NCI-H2081 treated with DMSO at 0.1 percent for 48 hours (cell line): ENCODE measurements around the gene LIN9.
A peak's percentile ranks its signal among the peaks of the same experiment; 100 is the strongest.
"Not testable (repeated sequence)": the region's sequence is repeated elsewhere in the genome, so short reads cannot be mapped to it uniquely, and the experiment has no call there.

Source experiments
- DNase-seq: peaks from one replicate; lab custom pipeline; 2025; lab: John Stamatoyannopoulos, UW

The LIN9 gene

GRCh38 chr1:226308723-226309397, at the start of gene LIN9:
TSS of gene LIN9 (minus strand) at chr1:226309164. CDS start at chr1:226309139, 25 bp downstream.
- peak; percentile 74 for DNase-seq

- no peak for DNase-seq
Measured at GRCh38 chr1:226357416-226357815, 48.5 kb upstream of the LIN9 start.

GRCh38 chr1:226355669-226356551, 46.9 kb upstream of the LIN9 start:
- DNase-seq = no peak

DNA sequence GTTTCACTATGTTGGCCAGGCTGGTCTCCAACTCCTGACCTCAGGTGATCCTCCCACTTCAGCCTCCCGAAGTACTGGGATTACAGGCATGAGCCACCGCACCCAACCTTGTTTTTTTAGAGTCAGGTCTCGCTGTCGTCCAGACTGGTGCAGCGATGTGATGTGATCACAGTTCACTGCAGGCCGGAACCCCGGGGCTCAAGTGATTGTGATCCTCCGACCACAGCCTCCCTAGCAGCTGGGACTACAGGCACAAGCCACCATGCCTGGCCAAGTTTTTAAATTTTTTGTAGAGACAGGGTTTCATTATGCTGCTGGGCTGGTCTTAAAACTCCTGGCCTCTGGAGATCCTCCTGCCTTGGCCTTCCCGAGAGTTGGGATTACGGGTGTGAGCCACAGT, 46.1 kb upstream of the LIN9 start:
- DNase-seq = no peak

DNA sequence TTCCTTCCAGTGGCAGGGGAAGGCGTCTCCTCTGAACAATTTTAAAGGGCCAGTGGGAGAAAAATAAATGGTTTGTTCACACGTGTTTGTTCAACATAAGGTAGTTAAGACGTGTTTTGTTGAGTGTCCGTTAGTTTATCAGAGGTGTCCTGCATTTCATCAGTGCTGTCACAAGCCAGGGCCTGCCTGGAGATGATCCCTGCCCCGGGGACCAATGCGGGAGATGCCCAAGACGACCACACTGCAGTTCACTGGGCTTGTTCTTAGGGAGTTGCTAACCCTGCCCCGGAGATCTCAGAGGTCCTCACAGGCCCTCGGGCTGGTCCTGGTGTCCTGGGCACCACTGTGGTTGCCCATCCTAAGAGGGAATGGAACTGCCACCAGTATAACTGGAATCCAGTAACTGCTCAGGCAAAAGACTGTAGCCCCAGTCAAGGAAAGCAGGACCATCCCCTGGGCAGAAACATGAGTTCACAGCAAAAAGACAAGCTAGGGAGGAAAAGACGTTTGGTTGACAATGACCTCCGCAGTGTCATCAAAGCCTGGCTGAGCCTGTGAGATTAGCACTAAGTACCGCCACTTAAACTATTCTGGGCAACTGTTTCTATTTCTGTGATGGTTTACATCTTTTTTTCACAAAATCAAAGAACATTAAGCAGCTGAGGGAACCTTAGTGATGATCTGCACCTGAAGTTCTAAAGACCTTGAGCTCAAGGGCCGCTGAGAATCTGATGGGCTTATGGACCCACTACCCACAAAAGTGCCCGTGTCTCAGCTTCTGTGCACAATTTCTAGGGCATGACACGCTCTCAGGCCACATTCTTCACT, 44.9 kb upstream of the LIN9 start:
- DNase-seq = no peak

DNA sequence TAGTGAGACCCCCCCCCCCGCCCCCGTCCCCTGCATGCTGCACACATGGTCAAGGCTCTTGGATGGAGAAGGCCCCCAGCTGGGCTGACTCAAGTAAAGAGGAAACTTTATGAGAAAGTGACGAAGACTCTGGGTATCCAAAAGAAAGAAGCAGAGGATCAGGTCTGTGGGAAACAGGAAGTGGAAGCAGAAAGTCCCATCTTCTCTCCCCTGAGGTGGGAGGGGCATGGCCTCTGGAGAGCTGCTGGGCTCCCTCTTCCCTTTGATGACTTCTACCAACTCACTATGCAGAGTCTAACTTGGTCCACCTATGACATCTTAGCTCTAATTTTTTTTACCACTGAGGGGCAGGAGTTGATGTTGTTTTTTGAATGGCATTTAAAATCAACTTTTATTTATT, 42.7 kb upstream of the LIN9 start:
- DNase-seq = no peak

DNA sequence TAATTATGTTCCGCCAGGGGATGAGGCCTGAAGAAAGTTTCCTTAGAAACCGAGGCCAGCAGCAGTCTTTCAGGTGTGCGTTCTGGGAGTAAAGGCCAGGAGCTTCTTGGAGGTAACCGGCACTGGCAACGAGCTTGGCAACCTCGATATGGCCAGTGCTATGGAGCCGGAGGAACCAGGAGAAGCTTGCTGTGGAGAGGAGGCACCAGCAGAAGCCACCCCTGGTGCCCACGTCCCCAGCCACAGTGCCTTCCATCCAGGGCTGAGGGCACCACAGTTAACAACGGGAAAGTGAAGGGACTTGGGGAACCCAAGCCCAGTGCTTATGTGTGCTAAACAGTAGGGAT, 41.5 kb upstream of the LIN9 start:
- DNase-seq = no peak

DNA sequence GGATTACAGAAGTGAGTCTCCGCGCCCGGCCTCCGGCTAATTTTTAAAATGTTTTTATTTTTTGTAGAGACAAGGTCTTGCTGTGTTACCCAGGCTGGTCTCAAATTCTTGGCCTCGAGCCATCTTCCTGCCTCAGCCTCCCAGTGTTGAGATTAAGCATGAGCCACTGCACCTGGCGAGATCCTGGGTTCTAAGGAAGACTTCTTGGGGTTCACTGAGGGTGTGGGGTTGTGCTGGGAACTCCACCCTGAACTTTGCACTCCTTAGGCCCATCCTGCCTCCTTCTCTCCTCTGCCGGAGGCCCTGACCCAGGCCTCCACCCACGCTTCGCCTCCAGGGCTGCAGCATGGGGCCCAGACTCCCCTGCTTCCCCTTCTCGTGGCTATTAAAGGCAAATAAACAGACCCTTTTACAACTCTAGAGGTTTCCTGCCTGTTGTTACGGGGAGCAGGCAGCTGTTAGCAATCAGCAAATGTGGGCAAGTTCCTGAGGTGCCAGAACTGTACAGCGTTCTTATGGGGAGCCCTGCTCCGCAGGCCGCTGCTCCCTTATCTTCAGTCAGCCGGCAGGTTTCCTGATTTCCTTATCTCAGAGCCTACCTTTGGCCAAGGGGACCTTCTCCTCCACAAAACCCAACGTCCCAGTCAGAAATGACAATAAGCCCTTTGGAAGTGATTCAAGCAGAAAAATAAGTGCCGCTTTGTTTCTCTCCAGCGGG, 41.0 kb upstream of the LIN9 start:
- DNase-seq = no peak

DNA sequence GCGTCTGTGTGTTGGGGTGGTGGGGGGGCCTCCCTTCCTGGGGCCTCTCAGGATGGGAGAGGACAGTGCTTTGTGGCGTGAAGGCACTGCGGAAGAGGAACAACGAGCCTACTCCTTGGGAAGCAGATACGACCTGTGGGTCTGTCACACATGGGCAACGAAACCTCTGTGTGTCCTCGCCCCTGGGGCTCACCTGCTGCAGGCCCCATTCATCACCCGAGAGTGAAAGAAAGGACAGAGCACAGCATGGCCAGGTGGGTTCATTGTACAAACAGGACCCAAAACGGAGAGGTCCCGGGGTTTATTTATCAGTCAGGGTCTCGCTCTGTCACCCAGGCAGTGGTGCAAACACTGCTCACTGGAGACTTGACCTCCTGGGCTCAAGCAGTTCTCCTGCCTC, 40.1 kb upstream of the LIN9 start:
- DNase-seq = no peak

- no peak for DNase-seq
Measured at GRCh38 chr1:226344441-226345259, 35.7 kb upstream of the LIN9 start.

GRCh38 chr1:226342656-226343055, 33.7 kb upstream of the LIN9 start:
- no peak for DNase-seq

- not testable (repeated sequence) for DNase-seq
Measured at GRCh38 chr1:226340111-226340510, 31.1 kb upstream of the LIN9 start.

DNA sequence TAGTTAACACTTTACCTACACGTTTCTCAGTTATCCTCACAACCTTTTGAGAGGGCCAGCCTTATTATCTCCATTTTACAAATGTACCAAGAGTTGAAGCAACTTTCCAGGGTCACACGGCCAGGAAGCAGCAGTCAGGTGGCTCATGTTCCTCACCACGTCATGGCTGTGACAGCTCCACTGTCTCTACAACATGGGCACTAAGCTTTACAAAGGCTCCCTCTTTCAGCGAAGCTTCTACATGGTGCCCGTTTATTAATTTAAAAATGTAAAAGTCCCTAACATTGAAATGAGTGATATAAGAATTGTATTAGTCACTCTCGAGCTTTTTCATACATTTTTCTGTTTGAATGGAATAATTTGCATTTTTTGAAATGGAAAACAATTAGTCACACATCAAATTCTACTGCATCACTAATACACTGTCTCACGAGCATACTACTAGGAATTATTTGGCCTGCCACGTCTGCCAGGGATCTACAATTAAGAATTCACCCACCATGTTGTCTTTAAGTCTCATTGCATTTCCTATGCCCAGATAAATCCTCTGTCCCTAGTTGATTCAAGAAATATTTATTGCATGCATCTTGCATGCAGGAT, 28.4 kb upstream of the LIN9 start:
- DNase-seq = no peak

DNA sequence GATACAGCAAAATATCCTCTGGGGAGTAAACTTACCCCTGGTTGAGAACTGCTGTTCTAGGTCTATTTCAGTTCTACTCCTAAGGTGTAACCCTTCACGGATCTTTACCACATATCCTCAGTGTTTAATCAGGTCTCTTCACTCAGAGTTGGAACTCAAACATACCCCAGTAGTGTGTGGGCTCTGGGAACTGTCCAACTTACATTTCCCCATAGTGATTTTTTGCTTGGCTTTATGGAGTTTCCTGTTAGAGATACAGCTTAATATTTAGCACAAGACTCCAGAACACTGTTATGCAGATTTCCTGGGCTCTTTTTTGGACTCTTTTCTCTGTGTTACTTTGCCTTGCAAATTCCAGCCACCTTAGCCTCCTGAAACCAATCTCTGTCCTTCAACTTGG, 26.7 kb upstream of the LIN9 start:
- no peak for DNase-seq

GRCh38 chr1:226332947-226333346, 24.0 kb upstream of the LIN9 start:
- no peak for DNase-seq

DNA sequence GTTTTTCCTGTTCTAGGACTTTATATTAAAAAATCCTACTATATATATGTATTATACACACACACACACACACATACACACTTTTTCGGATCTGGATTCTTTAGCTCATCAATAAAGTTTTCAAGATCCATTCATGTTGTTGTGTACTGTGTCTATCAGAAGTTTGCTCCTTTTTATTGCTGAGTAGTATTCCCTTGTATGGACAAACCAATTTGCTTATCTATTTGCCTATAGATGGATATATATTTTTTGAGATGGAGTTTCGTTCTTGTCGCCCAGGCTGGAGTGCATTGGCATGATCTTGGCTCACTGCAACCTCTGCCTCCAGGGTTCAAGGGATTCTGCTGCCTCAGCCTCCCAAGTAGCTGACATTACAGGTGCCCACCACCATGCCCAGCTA, 20.3 kb upstream of the LIN9 start:
- DNase-seq = no peak

GRCh38 chr1:226327761-226328162, 18.8 kb upstream of the LIN9 start:
- no peak for DNase-seq

- no peak for DNase-seq
Measured at GRCh38 chr1:226325178-226325577, 16.2 kb upstream of the LIN9 start.

DNA sequence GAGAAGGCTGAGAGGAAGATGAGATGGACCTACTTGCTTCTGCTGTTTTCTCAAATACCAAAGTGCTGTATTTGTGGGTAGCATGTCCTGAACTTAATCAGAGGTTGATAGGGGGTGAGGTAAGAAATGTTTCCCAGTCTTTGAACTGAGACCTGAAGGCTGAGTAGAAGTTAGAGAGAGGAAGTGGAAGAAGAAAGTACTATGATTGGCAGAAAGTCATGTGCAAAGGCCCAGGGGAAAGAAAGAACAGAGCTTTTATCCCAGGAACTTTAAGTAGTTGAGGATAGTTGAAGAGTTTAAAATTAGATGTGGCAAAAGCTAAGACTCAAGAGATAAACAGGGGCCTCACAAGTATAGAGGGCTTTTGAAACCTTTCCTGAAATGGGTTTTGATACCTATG, 15.5 kb upstream of the LIN9 start:
- DNase-seq = no peak

DNA sequence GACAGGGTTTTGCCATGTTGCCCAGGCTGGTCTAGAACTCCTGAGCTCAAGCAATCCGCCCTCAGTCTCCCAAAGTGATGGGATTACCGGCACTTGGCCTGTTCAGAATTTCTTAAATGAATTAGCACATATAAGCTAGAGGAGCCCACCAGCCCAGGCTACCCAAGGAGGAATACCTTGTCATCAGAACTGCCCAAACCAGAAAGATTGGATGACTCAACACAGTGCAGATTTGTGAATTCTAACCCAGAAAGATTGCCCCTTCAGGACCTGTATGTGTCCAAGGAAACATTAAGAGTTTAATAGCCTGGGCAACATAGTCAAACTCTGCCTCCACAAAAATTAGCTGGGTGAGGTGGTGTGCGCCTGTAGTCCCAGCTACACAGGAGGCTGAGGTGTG, 14.0 kb upstream of the LIN9 start:
- no peak for DNase-seq

DNA sequence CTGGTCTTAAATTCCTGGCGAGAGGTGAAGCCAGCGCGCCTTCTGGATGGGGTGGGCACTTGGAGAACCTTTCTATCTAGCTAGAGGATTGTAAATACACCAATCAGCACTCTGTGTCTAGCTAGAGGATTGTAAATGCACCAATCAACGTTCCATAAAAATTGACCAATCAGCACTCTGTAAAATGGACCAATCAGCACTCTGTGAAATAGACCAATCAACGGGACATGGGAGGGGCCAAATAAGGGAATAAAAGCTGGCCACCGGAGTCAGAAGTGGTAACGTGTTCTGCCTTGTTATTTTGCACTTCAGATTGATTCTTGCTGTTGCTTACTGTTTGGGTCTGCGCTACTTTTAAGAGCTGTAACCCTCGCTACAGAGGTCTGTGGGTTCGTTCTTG, 12.0 kb upstream of the LIN9 start:
- DNase-seq = no peak
